ENCODE data around the gene MAP3K20. TPM values are rescaled to one million over a fixed set of nuclear protein-coding genes. Genes with fewer than 3 reads are reported as not detected.

MAP3K20 gene
- total and polyA plus RNA-seq, 10 of the 15 experiments (the other 5 are each of a cell fraction or from before 2014, with no cell fraction given): 0.04 to 5.6 (median 2.3) TPM

DNA sequence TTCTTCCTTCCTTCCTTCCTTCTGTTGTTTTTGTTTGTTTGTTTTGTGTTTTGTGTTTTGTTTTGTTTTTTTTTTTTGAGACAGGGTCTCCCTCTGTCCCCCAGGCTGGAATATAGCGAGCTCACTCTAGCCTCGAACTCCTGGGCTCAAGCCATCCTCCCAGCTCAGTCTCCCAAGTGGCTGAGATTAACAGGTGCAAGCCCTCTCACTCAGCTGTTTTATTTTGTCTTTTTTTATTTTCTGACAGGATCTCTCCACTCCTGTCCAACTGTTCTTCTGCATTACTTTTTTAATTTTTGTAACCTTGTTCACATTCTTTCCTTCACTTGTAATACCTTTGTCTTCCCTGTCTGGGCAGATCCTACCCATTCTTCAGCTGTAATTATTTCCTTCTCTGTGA is 23.6 kb downstream of the MAP3K20 start (continued):
- TF ChIP-seq, protein P1, sequence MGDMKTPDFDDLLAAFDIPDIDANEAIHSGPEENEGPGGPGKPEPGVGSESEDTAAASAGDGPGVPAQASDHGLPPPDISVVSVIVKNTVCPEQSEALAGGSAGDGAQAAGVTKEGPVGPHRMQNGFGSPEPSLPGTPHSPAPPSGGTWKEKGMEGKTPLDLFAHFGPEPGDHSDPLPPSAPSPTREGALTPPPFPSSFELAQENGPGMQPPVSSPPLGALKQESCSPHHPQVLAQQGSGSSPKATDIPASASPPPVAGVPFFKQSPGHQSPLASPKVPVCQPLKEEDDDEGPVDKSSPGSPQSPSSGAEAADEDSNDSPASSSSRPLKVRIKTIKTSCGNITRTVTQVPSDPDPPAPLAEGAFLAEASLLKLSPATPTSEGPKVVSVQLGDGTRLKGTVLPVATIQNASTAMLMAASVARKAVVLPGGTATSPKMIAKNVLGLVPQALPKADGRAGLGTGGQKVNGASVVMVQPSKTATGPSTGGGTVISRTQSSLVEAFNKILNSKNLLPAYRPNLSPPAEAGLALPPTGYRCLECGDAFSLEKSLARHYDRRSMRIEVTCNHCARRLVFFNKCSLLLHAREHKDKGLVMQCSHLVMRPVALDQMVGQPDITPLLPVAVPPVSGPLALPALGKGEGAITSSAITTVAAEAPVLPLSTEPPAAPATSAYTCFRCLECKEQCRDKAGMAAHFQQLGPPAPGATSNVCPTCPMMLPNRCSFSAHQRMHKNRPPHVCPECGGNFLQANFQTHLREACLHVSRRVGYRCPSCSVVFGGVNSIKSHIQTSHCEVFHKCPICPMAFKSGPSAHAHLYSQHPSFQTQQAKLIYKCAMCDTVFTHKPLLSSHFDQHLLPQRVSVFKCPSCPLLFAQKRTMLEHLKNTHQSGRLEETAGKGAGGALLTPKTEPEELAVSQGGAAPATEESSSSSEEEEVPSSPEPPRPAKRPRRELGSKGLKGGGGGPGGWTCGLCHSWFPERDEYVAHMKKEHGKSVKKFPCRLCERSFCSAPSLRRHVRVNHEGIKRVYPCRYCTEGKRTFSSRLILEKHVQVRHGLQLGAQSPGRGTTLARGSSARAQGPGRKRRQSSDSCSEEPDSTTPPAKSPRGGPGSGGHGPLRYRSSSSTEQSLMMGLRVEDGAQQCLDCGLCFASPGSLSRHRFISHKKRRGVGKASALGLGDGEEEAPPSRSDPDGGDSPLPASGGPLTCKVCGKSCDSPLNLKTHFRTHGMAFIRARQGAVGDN (IDR thresholded peaks at IDR 0.05): no peak
- TF ChIP-seq ZNF24 (IDR thresholded peaks at IDR 0.05): no peak

DNA sequence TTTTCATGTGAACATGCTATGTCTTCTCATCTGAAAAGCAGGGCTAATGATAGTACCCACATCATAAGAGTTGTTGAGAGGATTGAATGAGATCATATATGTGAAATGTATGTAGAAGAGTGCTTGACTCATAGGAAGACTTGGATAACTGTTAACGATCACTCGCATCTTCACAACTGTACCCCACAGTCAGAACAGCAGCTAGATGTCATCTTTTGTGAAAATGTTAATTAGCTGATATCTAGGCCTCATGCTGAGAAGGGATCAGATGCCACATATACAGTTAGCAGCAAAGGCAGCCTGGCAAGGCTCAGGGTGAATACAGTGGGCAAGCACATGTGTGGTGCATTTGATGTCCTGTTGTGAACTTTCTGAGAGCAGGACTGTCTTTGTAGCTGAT is 24.2 kb downstream of the MAP3K20 start:
- Histone ChIP-seq H3K27ac (ENCODE audit: control insufficient read depth, insufficient read depth) (no peak overlapping the region), H2AFZ (ENCODE audit: control insufficient read depth, low read depth, low read length) (no peak overlapping the region), H4K20me1 (ENCODE audit: control insufficient read depth, insufficient read depth) (no peaks in the 10 kb centered on the region), H3K4me3 (no peak overlapping the region), H3K9ac (ENCODE audit: control insufficient read depth, insufficient read depth, low read length) (no peak overlapping the region), H3K27me3 (replicated peaks in 1 of 2; ENCODE audit: control insufficient read depth in 2 of 2, insufficient read depth in 2 of 2, low read length in 1 of 2) (no peaks in the 10 kb centered on the region), H3K4me2 (ENCODE audit: control insufficient read depth, insufficient read depth) (no peak overlapping the region), H3K4me1 (ENCODE audit: control insufficient read depth, insufficient read depth, low read length) (peaks cover 10% of the 10 kb centered on the region; the same call in 1 of the 2 replicates), H3K36me3 (ENCODE audit: control insufficient read depth in 2 of 2, insufficient read depth in 2 of 2, low read length in 1 of 2) (no peaks in the 10 kb centered on the region; a peak in 1 of 4 replicates), H3K79me2 (ENCODE audit: control insufficient read depth, insufficient read depth, low read length) (no peaks in the 10 kb centered on the region), H3K9me3 (replicated peaks; ENCODE audit: control insufficient read depth, insufficient read depth, low read length) (no peaks in the 10 kb centered on the region)
- ChIA-PET RAD21 (ENCODE audit: unreplicated experiment) (no interaction called here), POLR2A (no interaction called here), SMC1A (ENCODE audit: uncharacterized antibody, unreplicated experiment) (no interaction called here), CTCF (no interaction called here)
- in situ Hi-C loops (cut with MboI): no loop called here
- peak; percentile 60; the same call in 1 of the 2 replicates for TF ChIP-seq FOXM1 (IDR thresholded peaks at IDR 0.05; ENCODE audit: low read depth, low read length)
- peak; percentile 47 for TF ChIP-seq BCL11A (IDR thresholded peaks at IDR 0.05; ENCODE audit: low read depth, low read length)
- peak; percentile 22; the same call in 1 of the 2 replicates for TF ChIP-seq RUNX3 (IDR thresholded peaks at IDR 0.05; ENCODE audit: low read length)
- 0 out of 2 replicates have a peak, but pooled peaks have one; percentile 7 for TF ChIP-seq RAD21 (IDR thresholded peaks at IDR 0.05; ENCODE audit: insufficient read depth, low read depth, low read length)
- TF ChIP-seq, protein P2, sequence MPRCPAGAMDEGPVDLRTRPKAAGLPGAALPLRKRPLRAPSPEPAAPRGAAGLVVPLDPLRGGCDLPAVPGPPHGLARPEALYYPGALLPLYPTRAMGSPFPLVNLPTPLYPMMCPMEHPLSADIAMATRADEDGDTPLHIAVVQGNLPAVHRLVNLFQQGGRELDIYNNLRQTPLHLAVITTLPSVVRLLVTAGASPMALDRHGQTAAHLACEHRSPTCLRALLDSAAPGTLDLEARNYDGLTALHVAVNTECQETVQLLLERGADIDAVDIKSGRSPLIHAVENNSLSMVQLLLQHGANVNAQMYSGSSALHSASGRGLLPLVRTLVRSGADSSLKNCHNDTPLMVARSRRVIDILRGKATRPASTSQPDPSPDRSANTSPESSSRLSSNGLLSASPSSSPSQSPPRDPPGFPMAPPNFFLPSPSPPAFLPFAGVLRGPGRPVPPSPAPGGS (IDR thresholded peaks at IDR 0.05; ENCODE audit: borderline replicate concordance, insufficient read depth, low read depth, low read length, poor library complexity, severe bottlenecking): peak; percentile 44
- no peak for TF ChIP-seq RELA (IDR thresholded peaks at IDR 0.05; ENCODE audit: borderline replicate concordance, partially characterized antibody)
- no peak for TF ChIP-seq NFXL1 (IDR thresholded peaks at IDR 0.05; ENCODE audit: borderline replicate concordance)
- TF ChIP-seq NFIC (IDR thresholded peaks at IDR 0.05; ENCODE audit: low read depth, low read length): 0 out of 2 replicates have a peak, but pooled peaks have one; percentile 34
- TF ChIP-seq JUNB (IDR thresholded peaks at IDR 0.05): peak; percentile 55
- no peak for TF ChIP-seq SREBF2 (IDR thresholded peaks at IDR 0.05; ENCODE audit: low read length)
- TF ChIP-seq, protein P3, sequence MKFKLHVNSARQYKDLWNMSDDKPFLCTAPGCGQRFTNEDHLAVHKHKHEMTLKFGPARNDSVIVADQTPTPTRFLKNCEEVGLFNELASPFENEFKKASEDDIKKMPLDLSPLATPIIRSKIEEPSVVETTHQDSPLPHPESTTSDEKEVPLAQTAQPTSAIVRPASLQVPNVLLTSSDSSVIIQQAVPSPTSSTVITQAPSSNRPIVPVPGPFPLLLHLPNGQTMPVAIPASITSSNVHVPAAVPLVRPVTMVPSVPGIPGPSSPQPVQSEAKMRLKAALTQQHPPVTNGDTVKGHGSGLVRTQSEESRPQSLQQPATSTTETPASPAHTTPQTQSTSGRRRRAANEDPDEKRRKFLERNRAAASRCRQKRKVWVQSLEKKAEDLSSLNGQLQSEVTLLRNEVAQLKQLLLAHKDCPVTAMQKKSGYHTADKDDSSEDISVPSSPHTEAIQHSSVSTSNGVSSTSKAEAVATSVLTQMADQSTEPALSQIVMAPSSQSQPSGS (IDR thresholded peaks at IDR 0.05; ENCODE audit: low read length): peak; percentile 23; the same call in 1 of the 2 replicates
- peak; percentile 35 for ATAC-seq
- no peak for DNase-seq (ENCODE audit: low read depth, low spot score)
- FAIRE-seq: no peak
- BruUV-seq (replicated peaks): no TSS peak
- intact Hi-C loops (cut with micrococcal nuclease; ENCODE audit: unreplicated experiment): no loop called here
- 98% methylated on average over 2 of the region's 2 CpGs for WGBS (ENCODE audit: insufficient coverage, insufficient replicate concordance, low lambda C conversion rate, missing lambda C conversion rate)
